ENCODE measurements around the gene SFI1.
A peak's percentile ranks its signal among the peaks of the same experiment; 100 is the strongest.
"Not testable (repeated sequence)": the region's sequence is repeated elsewhere in the genome, so short reads cannot be mapped to it uniquely, and the experiment has no call there.

Gene SFI1

GRCh38 chr22:31465307-31465706 is 31.0 kb upstream of the SFI1 start:
- TF ChIP-seq, protein P1, sequence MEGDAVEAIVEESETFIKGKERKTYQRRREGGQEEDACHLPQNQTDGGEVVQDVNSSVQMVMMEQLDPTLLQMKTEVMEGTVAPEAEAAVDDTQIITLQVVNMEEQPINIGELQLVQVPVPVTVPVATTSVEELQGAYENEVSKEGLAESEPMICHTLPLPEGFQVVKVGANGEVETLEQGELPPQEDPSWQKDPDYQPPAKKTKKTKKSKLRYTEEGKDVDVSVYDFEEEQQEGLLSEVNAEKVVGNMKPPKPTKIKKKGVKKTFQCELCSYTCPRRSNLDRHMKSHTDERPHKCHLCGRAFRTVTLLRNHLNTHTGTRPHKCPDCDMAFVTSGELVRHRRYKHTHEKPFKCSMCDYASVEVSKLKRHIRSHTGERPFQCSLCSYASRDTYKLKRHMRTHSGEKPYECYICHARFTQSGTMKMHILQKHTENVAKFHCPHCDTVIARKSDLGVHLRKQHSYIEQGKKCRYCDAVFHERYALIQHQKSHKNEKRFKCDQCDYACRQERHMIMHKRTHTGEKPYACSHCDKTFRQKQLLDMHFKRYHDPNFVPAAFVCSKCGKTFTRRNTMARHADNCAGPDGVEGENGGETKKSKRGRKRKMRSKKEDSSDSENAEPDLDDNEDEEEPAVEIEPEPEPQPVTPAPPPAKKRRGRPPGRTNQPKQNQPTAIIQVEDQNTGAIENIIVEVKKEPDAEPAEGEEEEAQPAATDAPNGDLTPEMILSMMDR (conservative IDR thresholded peaks at IDR 0.05), result no peak
- H3K27ac ChIP-seq, result no peak overlapping the region

DNA sequence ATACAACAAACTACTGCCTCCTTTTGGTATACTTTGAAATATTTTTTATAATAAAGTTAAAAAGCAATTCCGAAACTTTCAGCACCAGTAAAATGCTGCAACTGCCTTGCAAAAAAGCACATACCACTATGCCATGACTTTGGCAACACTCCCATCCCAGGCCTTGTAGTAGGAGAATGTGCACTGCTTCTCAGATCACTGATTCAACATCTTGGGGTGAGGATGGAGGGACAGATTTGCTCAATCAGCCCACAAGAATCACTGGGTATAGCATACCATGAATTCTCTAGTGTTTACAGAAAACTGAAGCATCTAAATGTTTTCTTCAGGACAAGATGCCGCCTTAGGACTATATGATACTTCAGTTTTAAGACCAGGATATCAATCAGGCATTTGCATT is 21.6 kb upstream of the SFI1 start:
- TF ChIP-seq, protein P1 (conservative IDR thresholded peaks at IDR 0.05), result no peak
- H3K27ac ChIP-seq, result no peak overlapping the region

- TF ChIP-seq, protein P1 (conservative IDR thresholded peaks at IDR 0.05), result no peak
- no peak overlapping the region for H3K27ac ChIP-seq
These were observed 20.5 kb upstream of the SFI1 start for GRCh38 chr22:31475800-31476199.

- no peak overlapping the region for H3K27ac ChIP-seq
- TF ChIP-seq, protein P1 (conservative IDR thresholded peaks at IDR 0.05), result no peak
These were observed 19.0 kb upstream of the SFI1 start for GRCh38 chr22:31477329-31477728.

DNA sequence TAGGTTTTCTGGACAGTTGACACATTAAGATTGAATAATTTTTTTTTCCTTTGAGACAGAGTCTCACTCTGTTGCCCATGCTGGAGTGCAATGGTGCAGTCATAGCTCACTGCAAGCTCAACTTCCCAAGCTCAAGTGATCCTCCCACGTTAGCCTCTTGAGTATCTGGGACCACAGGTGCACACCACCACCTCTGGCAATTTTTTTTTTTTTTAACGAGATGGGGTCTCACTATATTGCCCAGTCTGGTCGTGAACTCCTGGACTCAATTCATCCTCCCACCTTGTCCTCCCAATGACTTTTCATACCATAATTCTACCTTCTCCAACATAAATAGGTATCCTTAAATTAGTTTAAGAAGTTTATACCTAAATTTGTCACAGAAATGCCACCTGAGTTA is 15.2 kb upstream of the SFI1 start:
- H3K27ac ChIP-seq, result no peak overlapping the region
- TF ChIP-seq, protein P1 (conservative IDR thresholded peaks at IDR 0.05), result no peak

- not testable (repeated sequence) for H3K27ac ChIP-seq
These were observed 13.9 kb upstream of the SFI1 start for GRCh38 chr22:31482470-31482869.

- H3K27ac ChIP-seq, result not testable (repeated sequence)
These were observed 10.0 kb upstream of the SFI1 start for GRCh38 chr22:31486369-31486768.

DNA sequence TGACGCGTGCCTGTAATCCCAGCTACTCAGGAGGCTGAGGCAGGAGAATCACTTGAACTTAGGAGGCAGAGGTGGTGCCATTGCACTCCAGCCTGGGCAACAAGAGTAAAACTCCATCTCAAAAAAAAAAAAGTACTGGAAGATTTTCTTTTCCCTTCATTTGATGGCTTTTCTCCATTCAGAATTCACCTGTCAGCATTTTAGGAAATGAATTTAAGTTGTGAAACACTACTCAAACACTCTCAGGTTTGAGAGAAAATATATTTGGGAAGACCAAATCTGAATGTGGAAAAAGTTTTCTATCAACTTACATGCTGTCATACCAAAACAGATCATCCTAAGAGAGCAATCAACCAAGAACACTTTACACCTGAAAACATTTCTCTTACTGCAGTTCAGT is 9.4 kb upstream of the SFI1 start:
- no peak overlapping the region for H3K27ac ChIP-seq
- TF ChIP-seq, protein P1 (conservative IDR thresholded peaks at IDR 0.05), result no peak

GRCh38 chr22:31488346-31488883 is 7.9 kb upstream of the SFI1 start:
- H3K27ac ChIP-seq, result peak overlapping the region; percentile 95
- TF ChIP-seq, protein P1 (conservative IDR thresholded peaks at IDR 0.05), result no peak
